ENCODE results near the gene CATSPERE. TPM values are rescaled to one million over a fixed set of nuclear protein-coding genes. Genes with fewer than 3 reads are reported as not detected.
A peak's percentile ranks its signal among the peaks of the same experiment; 100 is the strongest.

The CATSPERE gene
- total RNA-seq, 1 donor from 2014 or later = not detected

DNA sequence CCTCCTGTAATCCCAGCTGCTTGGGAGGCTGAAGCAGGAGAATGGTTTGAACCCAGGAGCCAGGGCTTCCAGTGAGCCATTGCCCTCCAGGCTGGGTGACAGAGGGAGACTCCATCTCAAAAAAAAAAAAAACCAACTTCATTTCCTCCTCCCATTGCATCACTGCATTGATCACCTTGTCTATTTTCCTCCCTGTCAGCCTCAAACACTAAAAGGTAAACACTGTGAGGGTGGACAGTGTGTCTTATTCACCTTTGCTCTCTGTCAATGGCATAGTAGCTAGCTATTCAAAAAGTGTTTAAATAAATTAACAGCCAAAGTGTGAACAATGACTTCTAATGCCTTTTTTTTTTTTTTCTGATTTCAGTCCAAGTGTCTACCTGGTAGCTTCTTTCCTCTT is 178.5 kb downstream of the CATSPERE start:
- Mint-ChIP-seq H3K36me3 (ENCODE audit: low read depth) (no peaks in the 10 kb centered on the region), H3K4me3 (no peak overlapping the region), H3K27me3 (peaks cover 10% of the 10 kb centered on the region), H3K4me1 (no peaks in the 10 kb centered on the region), H3K27ac (no peak overlapping the region), H3K9me3 (no peaks in the 10 kb centered on the region)
- no peak for DNase-seq
- intact Hi-C loops (cut with micrococcal nuclease) = no loop called here

DNA sequence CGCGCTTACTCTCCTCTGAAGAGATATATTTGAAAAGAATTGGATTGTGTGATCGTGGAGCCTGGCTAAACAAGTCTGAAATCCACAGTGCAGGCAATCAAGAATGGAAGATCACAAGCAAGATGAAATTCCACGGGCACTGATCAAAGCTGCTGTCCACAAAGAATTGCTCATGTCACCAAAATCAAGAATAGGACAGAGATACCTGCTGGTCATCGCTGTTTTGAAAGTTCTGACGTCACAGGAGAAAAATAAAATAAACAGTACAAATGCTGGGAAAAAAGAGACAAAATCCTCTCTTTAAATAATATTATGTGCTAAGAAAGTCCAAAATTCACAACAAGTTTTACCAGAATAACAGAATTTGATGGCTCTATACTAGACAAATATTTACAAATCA is 179.8 kb downstream of the CATSPERE start:
- Mint-ChIP-seq H3K4me3 (no peak overlapping the region), H3K36me3 (ENCODE audit: low read depth) (no peaks in the 10 kb centered on the region), H3K9me3 (no peaks in the 10 kb centered on the region), H3K4me1 (no peaks in the 10 kb centered on the region), H3K27ac (no peak overlapping the region), H3K27me3 (peaks cover 10% of the 10 kb centered on the region)
- DNase-seq = no peak
- intact Hi-C loops (cut with micrococcal nuclease) = no loop called here

GRCh38 chr1:244642526-244642925 is 181.5 kb downstream of the CATSPERE start:
- Mint-ChIP-seq H3K9me3 (no peaks in the 10 kb centered on the region), H3K4me1 (no peaks in the 10 kb centered on the region), H3K27ac (no peak overlapping the region), H3K27me3 (peaks cover 10% of the 10 kb centered on the region), H3K4me3 (no peak overlapping the region), H3K36me3 (ENCODE audit: low read depth) (no peaks in the 10 kb centered on the region)
- intact Hi-C loops (cut with micrococcal nuclease) = no loop called here
- DNase-seq = no peak

DNA sequence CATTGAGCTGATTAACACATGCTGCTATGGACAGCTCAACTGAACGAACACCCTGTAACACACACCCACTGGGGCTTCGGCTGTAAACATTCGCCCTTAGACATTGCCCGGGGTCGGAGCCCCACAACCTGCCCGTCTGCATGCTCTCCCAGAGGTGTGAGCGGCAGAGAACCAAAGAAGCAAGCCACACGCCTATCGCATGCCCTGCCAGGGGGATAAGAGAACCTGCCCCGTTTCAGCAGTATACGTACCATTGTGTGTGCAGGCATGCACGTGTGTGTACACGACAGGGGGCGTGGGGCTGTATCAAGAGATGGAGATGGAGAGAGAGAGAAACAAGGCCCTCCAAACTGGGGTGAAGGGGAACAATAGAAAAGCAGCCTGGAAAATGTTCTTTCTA is 181.9 kb downstream of the CATSPERE start:
- intact Hi-C loops (cut with micrococcal nuclease) = no loop called here

GRCh38 chr1:244645414-244645813 is 184.3 kb downstream of the CATSPERE start:
- Mint-ChIP-seq H3K4me1 (no peaks in the 10 kb centered on the region), H3K9me3 (no peaks in the 10 kb centered on the region), H3K36me3 (ENCODE audit: low read depth) (no peaks in the 10 kb centered on the region), H3K27me3 (peaks cover 10% of the 10 kb centered on the region), H3K27ac (no peak overlapping the region), H3K4me3 (no peak overlapping the region)
- intact Hi-C loops (cut with micrococcal nuclease) = no loop called here
- no peak for DNase-seq

More for the DNA sequence above, 181.9 kb downstream of the CATSPERE start:
- Mint-ChIP-seq H3K9me3 (no peaks in the 10 kb centered on the region), H3K36me3 (ENCODE audit: low read depth) (no peaks in the 10 kb centered on the region), H3K27ac (no peak overlapping the region), H3K4me1 (no peaks in the 10 kb centered on the region), H3K27me3 (peaks cover 10% of the 10 kb centered on the region), H3K4me3 (no peak overlapping the region)
- no peak for DNase-seq

DNA sequence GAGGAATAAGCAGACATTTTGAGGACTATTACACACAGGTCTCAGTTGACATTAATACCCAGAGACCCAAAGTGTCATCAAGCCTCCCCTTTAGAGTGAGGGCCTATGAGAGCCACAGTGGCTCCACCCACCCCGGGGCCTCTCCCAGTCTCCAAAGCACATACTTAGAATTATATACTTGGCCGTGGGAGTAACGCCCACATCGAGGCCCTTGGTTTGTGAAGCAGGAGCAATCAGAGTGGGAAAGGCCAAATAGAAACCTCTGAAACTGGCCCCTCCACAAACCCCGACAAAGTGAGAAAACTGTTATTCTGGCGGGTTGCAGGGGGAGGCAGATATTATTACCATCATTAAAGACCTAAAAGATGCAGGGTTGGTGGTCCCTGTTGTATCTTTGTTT is 184.8 kb downstream of the CATSPERE start:
- H3K27ac Mint-ChIP-seq = no peak overlapping the region
- DNase-seq = no peak
- no peaks in the 10 kb centered on the region for H3K36me3 Mint-ChIP-seq (ENCODE audit: low read depth)
- H3K9me3 Mint-ChIP-seq = no peaks in the 10 kb centered on the region
- no peaks in the 10 kb centered on the region for H3K4me1 Mint-ChIP-seq
- intact Hi-C loops (cut with micrococcal nuclease) = no loop called here
- no peak overlapping the region for H3K4me3 Mint-ChIP-seq
- H3K27me3 Mint-ChIP-seq = peaks cover 8% of the 10 kb centered on the region

- no peak for DNase-seq
- peaks cover 2% of the 10 kb centered on the region for H3K27me3 Mint-ChIP-seq
- peaks cover 3% of the 10 kb centered on the region for H3K9me3 Mint-ChIP-seq
- peaks cover 9% of the 10 kb centered on the region for H3K4me1 Mint-ChIP-seq
- H3K4me3 Mint-ChIP-seq = no peak overlapping the region
- H3K36me3 Mint-ChIP-seq (ENCODE audit: low read depth) = no peaks in the 10 kb centered on the region
- intact Hi-C loops (cut with micrococcal nuclease) = no loop called here
- H3K27ac Mint-ChIP-seq = no peak overlapping the region
Measured at GRCh38 chr1:244647819-244648218, 186.7 kb downstream of the CATSPERE start.

- Mint-ChIP-seq H3K4me3 (peak overlapping the region; percentile 82), H3K9me3 (peaks cover 3% of the 10 kb centered on the region), H3K4me1 (peaks cover 15% of the 10 kb centered on the region), H3K27me3 (no peaks in the 10 kb centered on the region), H3K36me3 (ENCODE audit: low read depth) (peaks cover 7% of the 10 kb centered on the region), H3K27ac (peak overlapping the region; percentile 84)
- intact Hi-C loops (cut with micrococcal nuclease) = loop anchor here (1.0 to 5.0 kb wide), 11 partner anchors 52 to 1915 kb away; partner anchors contain the start of genes CNST, COX20, KIF26B and TFB2M
- DNase-seq = no peak
Measured at GRCh38 chr1:244651956-244652622, 191.0 kb downstream of the CATSPERE start.

- peak; percentile 99 for DNase-seq
- intact Hi-C loops (cut with micrococcal nuclease) = loop anchor here (1.0 to 5.0 kb wide), 11 partner anchors 53 to 1914 kb away; partner anchors contain the start of genes CNST, COX20, KIF26B and TFB2M
- Mint-ChIP-seq H3K27ac (peak within 1 kb of the TSS; percentile 84), H3K9me3 (peaks cover 3% of the 10 kb centered on the region), H3K4me1 (peaks cover 22% of the 10 kb centered on the region), H3K4me3 (peak within 1 kb of the TSS; percentile 82), H3K36me3 (ENCODE audit: low read depth) (peaks cover 14% of the 10 kb centered on the region), H3K27me3 (no peaks in the 10 kb centered on the region)
Measured at GRCh38 chr1:244652623-244653438, 191.8 kb downstream of the CATSPERE start, which contains the start of gene DESI2. Gene DESI2, plus strand, starts transcription at chr1:244653126. Its CDS starts 188 bp downstream, at chr1:244653314.

- Mint-ChIP-seq H3K9me3 (peaks cover 3% of the 10 kb centered on the region), H3K4me3 (no peak overlapping the region), H3K27ac (no peak overlapping the region), H3K27me3 (no peaks in the 10 kb centered on the region), H3K4me1 (peaks cover 29% of the 10 kb centered on the region), H3K36me3 (ENCODE audit: low read depth) (peaks cover 21% of the 10 kb centered on the region)
- peak; percentile 65 for DNase-seq
- intact Hi-C loops (cut with micrococcal nuclease) = loop anchor here (2.0 to 5.0 kb wide), 6 partner anchors 75 to 1913 kb away; partner anchors contain the start of genes CNST, KIF26B and TFB2M
Measured at GRCh38 chr1:244653439-244654107, 192.5 kb downstream of the CATSPERE start.

- intact Hi-C loops (cut with micrococcal nuclease) = loop anchor here (5.0 kb wide), 3 partner anchors 337 to 1552 kb away; partner anchors contain the start of gene KIF26B
- no peak for DNase-seq
- H3K4me3 Mint-ChIP-seq = no peak overlapping the region
- H3K27ac Mint-ChIP-seq = no peak overlapping the region
- peaks cover 26% of the 10 kb centered on the region for H3K36me3 Mint-ChIP-seq (ENCODE audit: low read depth)
- no peaks in the 10 kb centered on the region for H3K27me3 Mint-ChIP-seq
- H3K9me3 Mint-ChIP-seq = peaks cover 3% of the 10 kb centered on the region
- peaks cover 33% of the 10 kb centered on the region for H3K4me1 Mint-ChIP-seq
Measured at GRCh38 chr1:244654108-244655038, 193.3 kb downstream of the CATSPERE start.

DNA sequence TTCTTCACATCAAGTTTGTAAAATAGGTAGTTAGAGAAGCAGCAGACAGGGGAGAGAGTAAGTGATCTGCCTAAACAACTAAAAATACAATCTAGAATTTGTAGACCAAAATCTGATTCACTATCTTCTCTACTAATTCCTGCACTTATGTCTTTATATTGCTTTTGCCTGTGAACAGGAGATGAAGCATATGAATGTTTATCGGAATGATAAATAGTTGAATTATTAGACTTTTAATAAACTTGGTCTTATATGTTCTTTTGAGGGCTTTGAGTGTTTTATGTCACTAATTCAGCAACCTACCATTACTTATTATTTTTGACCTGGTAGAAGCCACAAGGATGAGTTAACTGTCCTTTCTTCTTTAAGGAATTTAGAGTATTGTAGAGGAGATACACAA is 194.1 kb downstream of the CATSPERE start:
- no peak overlapping the region for H3K4me3 Mint-ChIP-seq
- H3K9me3 Mint-ChIP-seq = peaks cover 3% of the 10 kb centered on the region
- H3K36me3 Mint-ChIP-seq (ENCODE audit: low read depth) = peaks cover 32% of the 10 kb centered on the region
- no peak for DNase-seq
- no peaks in the 10 kb centered on the region for H3K27me3 Mint-ChIP-seq
- H3K27ac Mint-ChIP-seq = no peak overlapping the region
- intact Hi-C loops (cut with micrococcal nuclease) = no loop called here
- peaks cover 34% of the 10 kb centered on the region for H3K4me1 Mint-ChIP-seq

DNA sequence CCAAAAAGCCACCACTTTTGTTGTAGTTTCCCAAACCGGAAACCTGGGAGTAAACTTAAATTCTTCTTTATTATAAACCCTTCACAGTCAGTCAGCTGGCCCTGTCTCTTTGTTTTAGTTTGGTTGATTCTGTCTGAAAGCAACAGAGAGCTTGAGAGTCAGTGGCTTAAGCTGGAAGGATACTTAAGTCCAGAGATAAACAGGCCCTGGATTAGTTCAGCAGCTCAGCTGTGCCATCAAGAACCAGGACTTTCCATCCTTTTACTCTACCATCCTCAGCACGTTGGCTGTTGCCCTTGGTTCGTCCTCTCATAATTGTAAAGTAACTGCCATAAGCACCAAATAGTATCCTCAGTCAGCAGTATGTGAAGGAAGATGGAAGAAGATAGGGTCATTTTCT is 196.3 kb downstream of the CATSPERE start:
- Mint-ChIP-seq H3K9me3 (no peaks in the 10 kb centered on the region), H3K36me3 (ENCODE audit: low read depth) (peaks cover 37% of the 10 kb centered on the region), H3K27ac (no peak overlapping the region), H3K27me3 (no peaks in the 10 kb centered on the region), H3K4me1 (peaks cover 26% of the 10 kb centered on the region), H3K4me3 (no peak overlapping the region)
- intact Hi-C loops (cut with micrococcal nuclease) = no loop called here
- no peak for DNase-seq

Data from activated CD4-positive, alpha-beta T cell treated with anti-CD3 and anti-CD28 coated beads, Interleukin-2, amount 10 ng/mL, durations not matched to agents 24 days and 14 days (primary cell).